Stimulated activated CD4-positive, alpha-beta T cell treated with anti-CD3 and anti-CD28 coated beads, Interleukin-15, amount 100 ng/mL, for 48 hours (primary cell): ENCODE data around the gene ADAP1.

ENCODE experiments used
- DNase-seq, 2 donors: peaks; one replicate each; pipeline ENCODE4 v3.0.0-alpha.2; 2020; ENCODE audit warnings: low read depth in 2 of 2

The ADAP1 gene

GRCh38 chr7:895451-896052 is 58.9 kb downstream of the ADAP1 start:
- DNase-seq: no peak

- DNase-seq: no peak
Observed at GRCh38 chr7:894927-895450, 59.5 kb downstream of the ADAP1 start.

GRCh38 chr7:894164-894867 is 60.2 kb downstream of the ADAP1 start:
- no peak for DNase-seq

- DNase-seq: no peak
Observed at GRCh38 chr7:893686-894085, 60.8 kb downstream of the ADAP1 start.

DNA sequence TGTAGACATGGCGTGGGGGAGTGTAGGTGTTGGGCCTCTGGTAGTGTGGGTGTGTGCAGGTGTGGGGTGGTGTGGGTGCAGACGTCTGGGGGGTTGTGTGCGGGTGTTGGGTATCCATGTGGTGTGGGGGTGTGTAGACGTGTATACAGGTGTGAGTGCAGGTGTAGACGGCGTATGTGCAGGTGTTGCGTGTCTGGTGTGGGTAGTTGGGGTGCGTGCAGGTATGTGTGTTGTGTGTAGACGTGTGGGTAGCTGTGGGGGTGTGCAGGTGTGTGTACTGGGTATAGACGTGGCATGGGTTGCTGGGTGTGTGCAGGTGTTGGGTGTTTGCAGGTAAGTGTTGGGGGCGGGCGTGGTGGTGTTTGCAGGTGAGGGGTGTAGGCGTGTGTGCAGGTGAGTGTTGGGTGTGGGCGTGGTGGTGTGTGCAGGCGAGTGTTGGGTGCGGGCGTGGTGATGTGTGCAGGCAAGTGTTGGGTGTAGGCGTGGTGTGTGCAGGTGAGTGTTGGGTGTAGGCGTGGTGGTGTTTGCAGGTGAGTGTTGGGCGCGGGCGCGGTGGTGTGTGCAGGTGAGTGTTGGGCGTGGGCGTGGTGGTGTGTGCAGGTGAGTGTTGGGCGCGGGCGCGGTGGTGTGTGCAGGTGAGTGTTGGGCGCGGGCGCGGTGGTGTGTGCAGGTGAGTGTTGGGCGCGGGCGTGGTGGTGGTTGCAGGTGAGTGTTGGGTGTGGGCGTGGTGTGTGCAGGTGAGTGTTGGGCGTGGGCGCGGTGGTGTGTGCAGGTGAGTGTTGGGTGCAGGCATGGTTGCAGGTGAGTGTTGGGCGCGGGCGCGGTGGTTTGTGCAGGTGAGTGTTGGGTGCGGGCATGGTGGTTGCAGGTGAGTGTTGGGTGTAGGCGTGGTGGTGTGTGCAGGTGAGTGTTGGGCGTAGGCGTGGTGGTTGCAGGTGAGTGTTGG is 61.6 kb downstream of the ADAP1 start:
- no peak for DNase-seq

DNA sequence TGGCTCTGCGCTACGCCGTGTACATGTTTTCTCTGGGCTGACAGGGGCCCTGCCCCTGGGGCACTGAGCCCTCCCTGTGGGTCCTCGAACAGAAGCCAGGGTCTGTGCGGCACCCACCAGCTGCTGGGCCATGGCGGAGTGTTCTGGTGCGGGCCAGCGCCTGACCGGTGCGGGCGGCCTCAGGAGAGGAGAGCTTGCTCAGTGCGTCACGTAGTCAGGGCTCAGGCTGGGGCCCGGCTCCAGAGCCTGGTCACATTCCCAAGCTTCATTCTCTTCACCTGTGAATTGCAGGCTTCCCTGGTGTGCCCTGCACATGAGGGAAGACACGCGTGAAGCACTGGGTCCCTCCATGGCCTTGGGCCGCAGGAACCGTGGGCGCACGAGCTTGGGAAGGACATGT is 62.7 kb downstream of the ADAP1 start:
- DNase-seq: no peak

GRCh38 chr7:891291-891690 is 63.2 kb downstream of the ADAP1 start:
- no peak for DNase-seq

DNA sequence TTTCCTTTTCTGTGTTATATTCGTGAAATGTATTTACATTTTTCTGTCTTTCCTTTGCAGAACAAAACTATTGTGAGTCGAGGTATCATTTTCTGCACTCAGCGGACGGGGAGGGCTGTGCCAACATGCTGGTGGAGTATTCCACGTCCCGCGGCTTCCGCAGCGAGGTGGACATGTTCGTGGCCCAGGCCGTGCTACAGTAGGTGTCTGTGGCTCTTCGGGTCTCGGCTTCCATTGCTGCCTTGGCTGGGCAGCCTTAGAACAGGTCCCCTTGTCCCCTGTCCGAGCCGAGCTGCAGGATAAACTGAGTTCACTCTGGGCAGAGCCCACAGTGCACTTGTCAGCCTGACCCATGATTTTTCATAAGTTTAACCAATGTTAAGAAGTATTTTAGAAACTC is 63.6 kb downstream of the ADAP1 start:
- DNase-seq: no peak

- DNase-seq: no peak
Observed at GRCh38 chr7:889391-889790, 65.1 kb downstream of the ADAP1 start.

DNA sequence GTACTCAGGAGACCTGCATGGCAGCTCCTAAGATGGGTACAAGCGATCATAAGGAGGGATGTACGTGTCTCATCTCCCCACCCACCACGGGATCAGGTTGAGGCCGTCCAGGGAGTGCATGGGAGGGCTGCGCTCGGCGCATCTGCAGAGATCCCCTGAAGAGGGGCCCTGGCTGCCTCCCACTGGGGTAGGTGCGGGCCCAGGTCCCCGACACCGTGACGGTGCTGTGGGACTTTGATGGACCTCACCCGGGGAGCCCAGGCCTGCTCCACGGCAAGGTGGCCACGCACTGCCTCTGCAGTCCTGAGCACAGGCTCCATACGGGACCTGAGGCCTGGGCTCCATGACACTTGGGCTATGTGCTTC is 65.5 kb downstream of the ADAP1 start:
- no peak for DNase-seq

- DNase-seq: no peak
Observed at GRCh38 chr7:888081-889024, 66.1 kb downstream of the ADAP1 start.

GRCh38 chr7:887488-887820 is 67.0 kb downstream of the ADAP1 start:
- DNase-seq: no peak

DNA sequence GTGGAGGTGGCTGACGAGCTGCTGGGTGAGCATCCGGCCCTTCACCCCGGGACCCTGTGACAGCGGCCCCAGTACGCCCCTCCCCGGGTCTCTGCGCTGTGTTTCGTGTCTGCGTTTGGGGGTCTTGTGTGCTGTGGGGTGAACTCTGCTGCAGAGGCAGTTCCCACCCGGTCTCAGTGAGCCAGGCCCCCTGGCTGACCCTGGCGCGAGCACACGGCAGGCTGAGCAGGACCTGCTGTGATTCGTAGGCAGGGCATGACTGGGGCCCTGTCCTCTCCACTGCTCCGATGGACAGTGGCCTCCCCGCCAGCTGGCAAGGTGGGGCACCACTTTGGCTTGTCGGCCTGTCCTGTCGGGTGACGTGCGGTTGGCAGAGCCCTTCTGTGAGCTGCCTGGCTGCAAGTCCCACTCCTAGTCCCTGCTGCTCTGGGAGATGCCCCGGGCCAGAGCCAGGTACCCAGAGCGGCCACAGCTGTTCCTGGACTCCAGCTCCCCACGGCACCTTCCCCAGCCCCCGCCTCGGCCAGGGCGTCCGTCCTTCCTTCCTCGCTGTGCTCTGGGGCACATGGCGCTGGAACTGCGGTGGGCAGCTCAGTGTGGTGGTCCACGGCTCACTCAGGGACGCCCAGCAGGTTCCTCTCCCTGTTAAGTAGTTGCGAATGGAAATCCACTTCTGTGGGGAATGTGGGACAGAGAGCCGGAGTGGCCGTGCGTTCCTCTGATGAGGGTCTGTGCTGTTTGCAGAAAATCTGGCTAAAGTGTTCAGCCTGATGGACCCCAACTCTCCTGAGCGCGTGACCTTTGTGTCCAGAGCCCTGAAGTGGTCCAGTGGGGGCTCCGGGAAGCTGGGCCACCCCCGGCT is 67.6 kb downstream of the ADAP1 start:
- no peak for DNase-seq

- no peak for DNase-seq
Observed at GRCh38 chr7:885893-886625, 68.4 kb downstream of the ADAP1 start.

DNA sequence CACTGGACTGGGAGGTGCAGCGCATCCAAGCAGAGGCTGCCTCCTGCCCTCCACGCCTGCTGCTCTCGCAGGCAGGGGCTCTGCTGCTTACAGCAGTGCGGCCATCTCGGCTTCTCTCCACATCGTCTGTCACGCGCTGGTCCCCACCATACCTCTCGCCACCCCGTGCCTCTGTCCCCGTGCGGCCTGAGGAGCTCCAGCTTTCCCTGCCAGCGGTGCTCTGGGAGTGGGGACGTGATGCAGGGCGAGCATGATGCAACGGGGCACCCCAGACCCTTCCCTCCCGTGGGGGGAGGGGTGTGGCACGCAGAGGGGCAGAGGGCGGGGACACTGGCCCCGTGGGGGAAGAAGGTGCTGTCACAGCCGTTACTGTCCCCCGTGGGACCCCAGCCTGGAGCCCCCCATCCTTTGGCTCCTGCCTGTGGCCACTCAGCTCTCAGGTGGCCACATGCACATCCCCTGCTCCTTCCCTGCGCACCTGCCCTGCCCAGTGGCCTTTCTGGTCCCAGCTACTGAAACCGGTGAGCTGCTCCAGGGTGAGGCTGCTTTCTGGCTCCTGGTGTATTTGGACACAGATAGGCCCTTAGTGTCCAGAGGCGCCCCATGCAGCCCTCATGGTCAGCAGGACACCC is 69.1 kb downstream of the ADAP1 start:
- DNase-seq: no peak

DNA sequence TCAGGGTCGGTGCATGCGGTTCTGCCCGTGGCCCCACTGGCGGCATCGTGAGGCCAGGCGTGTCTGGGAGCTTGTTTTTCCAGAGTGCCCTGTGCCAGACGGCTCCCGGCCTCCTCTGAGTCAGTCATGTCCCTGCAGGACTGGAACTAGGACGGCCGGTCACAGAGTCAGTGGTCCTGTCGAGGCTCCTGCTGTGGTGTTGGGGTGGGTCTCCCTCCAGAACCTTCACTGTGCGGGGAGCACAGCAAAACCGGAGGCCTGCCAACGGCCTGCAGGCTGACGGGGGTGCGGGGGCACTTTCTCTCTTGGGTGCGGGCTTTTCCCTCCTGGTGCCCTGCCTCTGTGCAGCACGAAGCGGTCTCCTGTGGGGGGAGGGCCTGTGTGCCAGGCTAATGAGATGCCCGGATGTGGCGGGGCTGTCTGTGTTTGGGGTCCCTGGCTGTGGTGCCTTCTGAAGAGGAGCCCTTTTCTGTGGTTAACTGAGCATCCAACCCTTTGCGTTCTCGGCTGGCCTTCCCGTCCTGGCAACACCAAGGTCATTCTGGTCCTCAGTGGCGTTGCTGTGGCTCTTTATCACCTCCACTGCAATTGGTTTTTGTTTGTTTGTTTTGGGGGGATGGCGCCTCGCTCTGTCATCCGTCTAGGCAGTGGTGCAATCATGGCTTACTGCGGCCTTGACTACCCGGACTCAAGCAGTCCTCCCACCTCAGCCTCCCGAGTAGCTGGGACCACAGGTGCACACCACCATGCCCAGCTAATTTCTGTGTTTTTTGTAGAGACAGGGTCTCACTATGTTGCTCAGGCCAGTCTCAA is 70.1 kb downstream of the ADAP1 start:
- no peak for DNase-seq

- no peak for DNase-seq
Observed at GRCh38 chr7:883055-884021, 71.1 kb downstream of the ADAP1 start.
